ENCODE data around the gene MRPL50.

Gene MRPL50

GRCh38 chr9:101403516-101404285, 5.3 kb upstream of the MRPL50 start (continued):
- no peak for TF ChIP-seq ZSCAN18 (tag by site-specific recombination; IDR thresholded peaks at IDR 0.05)
- TF ChIP-seq ZNF18 (tag by site-specific recombination; IDR thresholded peaks at IDR 0.05) = no peak
- no peak for TF ChIP-seq PRDM1 (tag by site-specific recombination; IDR thresholded peaks at IDR 0.05)

- TF ChIP-seq ZNF600 (tag by site-specific recombination; IDR thresholded peaks at IDR 0.05) (peak; percentile 50; the same call in 1 of the 2 replicates), ZNF626 (tag by site-specific recombination; IDR thresholded peaks at IDR 0.05) (no peak), ZFHX2 (tag by site-specific recombination; conservative IDR thresholded peaks at IDR 0.05) (peak; percentile 58), EGR2 (tag by site-specific recombination; IDR thresholded peaks at IDR 0.05; ENCODE audit: low read depth) (peak; percentile 67)
- H3K36me3 ChIP-seq (ENCODE audit: control insufficient read depth in 2 of 2, insufficient read depth in 1 of 2, low read length in 2 of 2) = peaks cover 34 to 74% of the 10 kb centered on the region in 2 experiments
- ChIA-PET CTCF (interaction anchor here (1.1 kb wide), 1 partner anchor 12 kb away, joined by 6 read pairs; no protein-coding TSS in a partner anchor), POLR2A (no interaction called here)
- H3K4me1 ChIP-seq (ENCODE audit: control insufficient read depth, insufficient read depth, low read length) = no peaks in the 10 kb centered on the region
- no peak overlapping the region; the same call in 1 of the 2 replicates for H3K4me3 ChIP-seq (ENCODE audit: low read depth, low read length)
- no peaks in the 10 kb centered on the region for H3K9me3 ChIP-seq (ENCODE audit: control insufficient read depth, insufficient read depth, low read depth, low read length)
- no peak overlapping the region for H3K27ac ChIP-seq (ENCODE audit: extremely low read depth, low read depth, low read length)
Observed at GRCh38 chr9:101400120-101400519, 1.7 kb upstream of the MRPL50 start.

GRCh38 chr9:101399643-101399970, 1.2 kb upstream of the MRPL50 start:
- peak overlapping the region; percentile 76 for H3K4me3 ChIP-seq (ENCODE audit: low read depth, low read length)
- ChIA-PET CTCF (no interaction called here), POLR2A (interaction anchor here (0.7 to 1.7 kb wide), 4 partner anchors 9 to 837 kb away, joined by 3 to 12 read pairs (median 6); partner anchors contain the start of gene RNF20)
- H3K27ac ChIP-seq (ENCODE audit: extremely low read depth, low read depth, low read length) = no peak overlapping the region
- TF ChIP-seq ZNF121 (tag by site-specific recombination; IDR thresholded peaks at IDR 0.05) (no peak), ZNF707 (tag by site-specific recombination; IDR thresholded peaks at IDR 0.05) (no peak), ZNF521 (tag by site-specific recombination; IDR thresholded peaks at IDR 0.05) (no peak), ZNF280C (tag by site-specific recombination; IDR thresholded peaks at IDR 0.05) (no peak), ZNF529 (tag by site-specific recombination; IDR thresholded peaks at IDR 0.05; ENCODE audit: insufficient replicate concordance) (no peak), ZNF626 (tag by site-specific recombination; IDR thresholded peaks at IDR 0.05) (no peak), ZNF600 (tag by site-specific recombination; IDR thresholded peaks at IDR 0.05) (no peak), MYNN (tag by site-specific recombination; IDR thresholded peaks at IDR 0.05; ENCODE audit: borderline replicate concordance) (no peak)
- no peaks in the 10 kb centered on the region for H3K9me3 ChIP-seq (ENCODE audit: control insufficient read depth, insufficient read depth, low read depth, low read length)
- no peaks in the 10 kb centered on the region for H3K4me1 ChIP-seq (ENCODE audit: control insufficient read depth, insufficient read depth, low read length)
- peaks cover 31 to 74% of the 10 kb centered on the region in 2 experiments for H3K36me3 ChIP-seq (ENCODE audit: control insufficient read depth in 2 of 2, insufficient read depth in 1 of 2, low read length in 2 of 2)

Measured in HEK293 (cell line).